ENCODE results near the gene KCNC3.

Gene KCNC3

DNA sequence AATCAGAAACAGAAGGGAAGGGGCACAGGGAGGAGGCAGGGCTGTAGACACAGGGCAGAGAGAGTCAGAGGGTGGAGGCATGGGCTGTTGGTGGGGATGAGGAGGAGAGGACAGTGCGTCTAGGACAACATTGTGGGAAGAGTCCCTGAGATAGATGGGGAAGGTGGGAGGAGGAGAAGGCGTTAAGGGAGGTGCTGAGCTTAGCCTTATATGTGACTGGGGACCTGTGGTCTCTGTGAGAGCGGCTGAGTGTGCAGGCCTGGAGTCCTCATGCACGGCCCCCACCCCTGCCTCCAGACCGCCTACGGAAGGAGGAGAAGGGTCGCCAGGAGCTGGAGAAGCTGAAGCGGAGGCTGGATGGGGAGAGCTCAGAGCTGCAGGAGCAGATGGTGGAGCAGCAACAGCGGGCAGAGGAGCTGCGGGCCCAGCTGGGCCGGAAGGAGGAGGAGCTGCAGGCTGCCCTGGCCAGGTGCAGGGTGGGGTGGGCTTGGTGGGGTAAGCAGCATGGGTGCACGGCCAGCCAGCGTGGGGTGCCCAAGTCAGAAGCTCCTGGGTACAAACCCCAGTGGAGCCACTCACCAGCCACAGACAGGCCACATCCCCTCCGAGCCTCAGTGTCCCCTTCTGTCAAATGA lies 56.8 kb downstream of the KCNC3 start:
- no peak overlapping the region for H3K27ac ChIP-seq
- TF ChIP-seq ZFX (IDR thresholded peaks at IDR 0.05): no peak
- TF ChIP-seq, protein P1, sequence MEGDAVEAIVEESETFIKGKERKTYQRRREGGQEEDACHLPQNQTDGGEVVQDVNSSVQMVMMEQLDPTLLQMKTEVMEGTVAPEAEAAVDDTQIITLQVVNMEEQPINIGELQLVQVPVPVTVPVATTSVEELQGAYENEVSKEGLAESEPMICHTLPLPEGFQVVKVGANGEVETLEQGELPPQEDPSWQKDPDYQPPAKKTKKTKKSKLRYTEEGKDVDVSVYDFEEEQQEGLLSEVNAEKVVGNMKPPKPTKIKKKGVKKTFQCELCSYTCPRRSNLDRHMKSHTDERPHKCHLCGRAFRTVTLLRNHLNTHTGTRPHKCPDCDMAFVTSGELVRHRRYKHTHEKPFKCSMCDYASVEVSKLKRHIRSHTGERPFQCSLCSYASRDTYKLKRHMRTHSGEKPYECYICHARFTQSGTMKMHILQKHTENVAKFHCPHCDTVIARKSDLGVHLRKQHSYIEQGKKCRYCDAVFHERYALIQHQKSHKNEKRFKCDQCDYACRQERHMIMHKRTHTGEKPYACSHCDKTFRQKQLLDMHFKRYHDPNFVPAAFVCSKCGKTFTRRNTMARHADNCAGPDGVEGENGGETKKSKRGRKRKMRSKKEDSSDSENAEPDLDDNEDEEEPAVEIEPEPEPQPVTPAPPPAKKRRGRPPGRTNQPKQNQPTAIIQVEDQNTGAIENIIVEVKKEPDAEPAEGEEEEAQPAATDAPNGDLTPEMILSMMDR (conservative IDR thresholded peaks at IDR 0.05): no peak

DNA sequence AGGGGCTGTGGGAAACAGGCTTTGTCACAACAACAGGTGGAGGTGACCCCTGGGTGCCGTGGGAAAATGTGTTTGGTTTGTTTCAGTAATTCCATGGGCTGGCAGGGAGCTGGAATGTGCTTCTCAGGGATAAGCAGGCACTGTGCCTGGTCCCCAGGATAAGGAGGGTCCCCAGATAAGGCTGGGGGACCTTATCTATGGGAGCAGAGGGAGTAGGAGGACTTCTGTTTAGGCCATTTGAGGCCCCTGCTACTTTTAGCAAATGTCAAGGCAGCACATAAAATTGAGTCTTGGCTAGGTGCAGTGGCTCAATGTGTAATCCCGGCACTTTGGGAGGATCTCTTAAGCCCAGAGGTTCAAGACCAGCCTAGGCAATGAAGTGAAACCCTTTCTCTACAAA lies 59.5 kb downstream of the KCNC3 start:
- TF ChIP-seq ZFX (IDR thresholded peaks at IDR 0.05): no peak
- TF ChIP-seq, protein P1 (conservative IDR thresholded peaks at IDR 0.05): no peak
- no peak overlapping the region for H3K27ac ChIP-seq

DNA sequence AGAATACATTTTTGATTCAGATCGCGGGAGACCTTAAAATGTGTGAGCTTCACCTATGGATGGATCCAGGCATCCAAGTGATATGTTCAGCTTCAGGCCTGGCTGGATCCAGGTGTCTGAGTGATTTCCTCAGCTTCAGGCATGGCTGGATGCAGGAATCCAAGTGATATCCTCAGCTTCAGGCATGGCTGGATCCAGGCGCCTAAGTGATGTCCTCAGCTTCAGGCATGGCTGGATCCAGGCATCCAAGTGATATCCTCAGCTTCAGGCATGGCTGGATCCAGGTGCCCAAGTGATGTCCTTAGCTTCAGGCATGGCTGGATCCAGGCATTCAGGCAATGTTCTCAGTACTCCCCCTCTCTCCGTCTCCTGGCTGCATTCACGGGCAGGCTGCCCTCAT lies 60.7 kb downstream of the KCNC3 start:
- TF ChIP-seq, protein P1 (conservative IDR thresholded peaks at IDR 0.05): no peak
- TF ChIP-seq ZFX (IDR thresholded peaks at IDR 0.05): no peak
- no peak overlapping the region for H3K27ac ChIP-seq

DNA sequence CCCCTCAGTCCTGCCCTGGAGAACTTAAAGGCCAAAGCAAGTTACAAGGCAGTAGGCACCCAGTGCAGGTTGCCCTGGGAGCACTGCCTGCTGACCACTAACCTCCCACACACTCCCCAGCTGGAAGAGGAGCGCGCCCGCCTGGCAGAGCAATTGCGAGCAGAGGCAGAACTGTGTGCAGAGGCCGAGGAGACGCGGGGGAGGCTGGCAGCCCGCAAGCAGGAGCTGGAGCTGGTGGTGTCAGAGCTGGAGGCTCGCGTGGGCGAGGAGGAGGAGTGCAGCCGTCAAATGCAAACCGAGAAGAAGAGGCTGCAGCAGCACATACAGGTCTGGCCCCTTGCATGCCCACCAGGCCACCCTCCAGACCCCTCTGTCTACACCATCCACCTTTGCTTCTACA lies 61.1 kb downstream of the KCNC3 start:
- TF ChIP-seq, protein P1 (conservative IDR thresholded peaks at IDR 0.05): no peak
- TF ChIP-seq ZFX (IDR thresholded peaks at IDR 0.05): no peak
- no peak overlapping the region for H3K27ac ChIP-seq

DNA sequence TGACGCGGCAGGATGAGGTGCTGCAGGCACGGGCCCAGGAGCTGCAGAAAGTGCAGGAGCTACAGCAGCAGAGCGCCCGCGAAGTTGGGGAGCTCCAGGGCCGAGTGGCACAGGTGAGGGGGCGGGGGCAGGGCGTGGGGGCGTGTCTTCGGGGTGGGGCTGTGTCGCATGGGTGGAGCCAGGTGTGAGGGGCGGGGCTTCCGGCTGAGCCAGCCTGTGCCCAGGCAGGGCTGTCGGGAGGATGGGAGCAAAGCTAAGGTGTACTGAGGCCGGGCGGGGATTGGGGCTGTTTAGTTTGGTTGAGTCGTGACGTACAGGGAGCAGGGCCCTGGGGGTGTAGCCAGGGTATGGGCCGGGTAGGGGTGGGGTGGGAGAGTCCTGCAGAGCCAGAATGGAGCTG lies 62.3 kb downstream of the KCNC3 start:
- TF ChIP-seq, protein P1 (conservative IDR thresholded peaks at IDR 0.05): no peak
- no peak for TF ChIP-seq ZFX (IDR thresholded peaks at IDR 0.05)
- H3K27ac ChIP-seq: no peak overlapping the region

DNA sequence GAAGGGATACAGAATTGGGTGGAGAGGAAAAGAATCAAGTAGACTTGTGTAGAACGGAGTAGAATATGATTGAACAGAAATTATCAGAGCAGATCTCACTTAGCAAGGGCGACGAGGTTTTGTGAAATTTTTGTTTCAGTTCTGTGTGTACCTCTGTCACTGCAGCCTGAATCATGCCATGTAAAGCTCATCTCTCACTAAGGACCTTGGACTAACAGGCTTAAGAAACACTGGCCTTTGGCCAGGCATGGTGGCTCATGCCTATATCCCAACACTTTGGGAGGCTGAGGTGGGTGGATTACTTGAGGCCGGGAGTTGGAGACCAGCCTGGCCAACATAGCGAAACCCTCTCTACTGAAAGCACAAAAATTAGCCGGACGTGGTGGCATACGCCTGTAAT lies 63.1 kb downstream of the KCNC3 start:
- H3K27ac ChIP-seq: no peak overlapping the region
- no peak for TF ChIP-seq ZFX (IDR thresholded peaks at IDR 0.05)
- TF ChIP-seq, protein P1 (conservative IDR thresholded peaks at IDR 0.05): no peak

DNA sequence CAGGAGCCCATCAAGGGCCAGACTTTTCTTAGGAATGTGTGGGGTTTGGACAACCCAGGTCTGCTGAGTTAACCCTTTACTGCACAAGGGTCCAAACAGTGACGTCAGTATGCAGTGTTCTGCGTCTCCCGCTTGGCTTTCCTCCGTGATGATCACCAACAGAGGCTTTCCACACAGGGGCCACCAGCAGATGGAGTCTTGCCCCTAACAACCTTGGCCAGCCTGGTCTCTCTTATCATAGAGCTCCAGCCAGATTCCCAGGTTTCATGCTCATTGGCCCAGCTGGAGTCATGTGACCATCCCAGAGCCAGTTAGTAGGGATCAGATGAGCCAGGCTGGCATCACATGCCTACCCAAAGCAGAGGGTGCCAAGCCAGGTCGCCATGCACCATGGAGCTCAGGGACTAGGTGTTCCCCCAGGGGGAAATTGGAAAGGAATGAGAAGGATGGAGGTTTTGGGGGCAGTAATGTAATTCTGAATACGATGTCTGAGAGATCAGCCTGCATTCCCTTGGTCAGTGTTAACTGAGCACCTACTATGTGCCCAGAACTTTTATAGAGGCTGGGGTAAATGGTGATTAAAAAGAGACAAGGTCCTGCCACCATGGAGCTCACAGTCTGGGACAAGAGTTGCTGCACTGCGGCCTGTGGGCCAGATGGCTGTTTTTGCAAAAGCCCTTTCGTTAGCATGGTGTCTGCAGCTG lies 64.5 kb downstream of the KCNC3 start:
- no peak for TF ChIP-seq ZFX (IDR thresholded peaks at IDR 0.05)
- TF ChIP-seq, protein P1 (conservative IDR thresholded peaks at IDR 0.05): no peak

More for the DNA sequence above, 64.5 kb downstream of the KCNC3 start:
- no peak overlapping the region for H3K27ac ChIP-seq
